H1 (cell line): ENCODE measurements around the gene THOC5. TPM values are rescaled to one million over a fixed set of nuclear protein-coding genes. Genes with fewer than 3 reads are reported as not detected.

ENCODE experiments used
- EGR1 ChIP-seq: IDR thresholded peaks from 2 replicates; pipeline ENCODE4 v1.6.1; 2011; ENCODE audit warnings: low read depth, low read length, borderline replicate concordance
- FOSL1 ChIP-seq: IDR thresholded peaks from 2 replicates; pipeline ENCODE4 v1.6.1; 2011; ENCODE audit warnings: mild to moderate bottlenecking, low read depth, low read length, moderate library complexity; ENCODE audit not compliant: insufficient read depth
- RFX5 ChIP-seq: IDR thresholded peaks from 2 replicates; pipeline ENCODE4 v1.6.1; 2011; ENCODE audit warnings: low read depth, low read length, improper control_type of control experiment, borderline replicate concordance
- SIN3A ChIP-seq, 2 experiments: IDR thresholded peaks in 1 of 2; conservative IDR thresholded peaks in 1 of 2; 2 replicates each; pipeline ENCODE4 v1.6.1; 2011 to 2012; ENCODE audit warnings: low read length in 2 of 2, improper control_type of control experiment in 1 of 2, low read depth in 1 of 2, mild to moderate bottlenecking in 1 of 2
- SP4 ChIP-seq: IDR thresholded peaks from 2 replicates; pipeline ENCODE4 v1.6.1; 2012; ENCODE audit warnings: low read length, inconsistent platforms
- TEAD4 ChIP-seq: IDR thresholded peaks from 2 replicates; pipeline ENCODE4 v1.6.1; 2012; ENCODE audit warnings: low read depth, low read length, inconsistent platforms, mixed read lengths
- polyA plus RNA-seq, 7 experiments: library from polyadenylated mRNA; depleted of rRNA in 3 of 7; stranded (reverse) in 5 of 7; unstranded in 2 of 7; fragments of >200 nt in 5 of 7; fragments of 200-250 nt in 2 of 7; gene quantifications; 1 replicate in 5 of 7; 2 replicates in 1 of 7; 4 replicates in 1 of 7; pipeline versions ENCODE4 v1.2.1 to v1.2.3, GENCODE V29; 2011 to 2013; ENCODE audit warnings: missing spikeins in 2 of 7, mixed read lengths in 2 of 7
- total RNA-seq: library from RNA; stranded (reverse); fragmentation: NEBNext Ultra II Directional; extraction: Animal tissue kit (Norgen Biotek cat#: 25700); gene quantifications from 2 replicates; pipeline ENCODE4 v1.2.1, GENCODE V29; 2021
- TF ChIP-seq, protein P1 (sequence below): IDR thresholded peaks from 2 replicates; pipeline ENCODE4 v1.6.1; 2012; ENCODE audit warnings: inconsistent platforms
- TF ChIP-seq, protein P2 (sequence below): IDR thresholded peaks from 2 replicates; pipeline ENCODE4 v1.6.1; 2011; ENCODE audit warnings: low read depth, mild to moderate bottlenecking, low read length; ENCODE audit not compliant: insufficient read depth

The THOC5 gene
- total and polyA plus RNA-seq, 2 of the 8 experiments (the other 6 are each of a cell fraction or from before 2014, with no cell fraction given): 27.7 to 65.7 TPM

DNA sequence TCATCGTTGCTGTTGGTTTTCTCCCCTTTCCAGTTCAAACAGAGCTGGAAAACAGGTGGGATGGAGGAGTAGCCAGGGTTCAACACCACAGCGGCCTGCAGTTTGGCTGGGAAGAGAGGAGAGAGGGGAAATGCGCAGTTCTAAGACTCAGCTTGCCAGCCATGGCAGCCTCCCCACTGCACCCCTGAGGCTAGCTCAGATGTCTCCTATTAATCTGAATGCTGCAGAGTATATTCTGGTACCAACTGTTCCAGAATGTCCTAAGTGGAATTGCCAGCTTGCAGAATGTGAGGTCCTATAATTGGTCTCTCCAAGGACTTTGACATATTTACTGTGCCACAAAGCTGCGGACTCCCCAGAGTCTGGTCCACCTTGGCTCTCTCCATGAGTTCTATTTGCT is 41.5 kb downstream of the THOC5 start (continued):
- no peak for TF ChIP-seq FOSL1
- no peak for TF ChIP-seq TEAD4
- no peak for TF ChIP-seq SIN3A (conservative IDR thresholded peaks at IDR 0.05 in 1 of 2, IDR thresholded peaks at IDR 0.05 in 1 of 2; ENCODE audit: low read depth in 1 of 2, low read length in 2 of 2)
- TF ChIP-seq, protein P1, sequence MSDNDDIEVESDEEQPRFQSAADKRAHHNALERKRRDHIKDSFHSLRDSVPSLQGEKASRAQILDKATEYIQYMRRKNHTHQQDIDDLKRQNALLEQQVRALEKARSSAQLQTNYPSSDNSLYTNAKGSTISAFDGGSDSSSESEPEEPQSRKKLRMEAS: no peak
- TF ChIP-seq RFX5: no peak
- TF ChIP-seq, protein P2, sequence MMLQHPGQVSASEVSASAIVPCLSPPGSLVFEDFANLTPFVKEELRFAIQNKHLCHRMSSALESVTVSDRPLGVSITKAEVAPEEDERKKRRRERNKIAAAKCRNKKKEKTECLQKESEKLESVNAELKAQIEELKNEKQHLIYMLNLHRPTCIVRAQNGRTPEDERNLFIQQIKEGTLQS: no peak
- no peak for TF ChIP-seq SP4
- TF ChIP-seq EGR1: no peak
